ENCODE measurements around the gene AXIN1. TPM values are rescaled to one million over a fixed set of nuclear protein-coding genes. Genes with fewer than 3 reads are reported as not detected.

The AXIN1 gene
- total and polyA plus RNA-seq, 2 of the 8 experiments (the other 6 are each of a cell fraction or from before 2014, with no cell fraction given) = 12.5 to 41.9 TPM

GRCh38 chr16:347203-347602 lies 5.3 kb downstream of the AXIN1 start (continued):
- TF ChIP-seq CTCF (IDR thresholded peaks at IDR 0.05; ENCODE audit: control extremely low read depth in 1 of 3, insufficient read depth in 1 of 3, low read depth in 1 of 3, low read length in 3 of 3) (no peak), RAD21 (IDR thresholded peaks at IDR 0.05 in 1 of 2, conservative IDR thresholded peaks at IDR 0.05 in 1 of 2; ENCODE audit: low read depth in 2 of 2, low read length in 2 of 2) (no peak), HDAC6 (IDR thresholded peaks at IDR 0.05; ENCODE audit: low read depth, low read length) (no peak), POLR2A (IDR thresholded peaks at IDR 0.05; ENCODE audit: control extremely low read depth in 1 of 2, low read depth in 2 of 2, low read length in 2 of 2) (no peak), SP1 (IDR thresholded peaks at IDR 0.05; ENCODE audit: low read depth, low read length) (no peak), CTBP2 (IDR thresholded peaks at IDR 0.05; ENCODE audit: borderline replicate concordance, insufficient read depth, insufficient read length, low read length) (no peak), MAFK (IDR thresholded peaks at IDR 0.05; ENCODE audit: low read depth, low read length) (no peak), CHD2 (IDR thresholded peaks at IDR 0.05; ENCODE audit: low read length) (no peak)
